Amniotic stem cell (primary cell): Measurements from ENCODE around the gene DLEU7.

Experiments used
- DNase-seq: peaks from one replicate; lab custom pipeline; 2025; lab: John Stamatoyannopoulos, UW

The DLEU7 gene

DNA sequence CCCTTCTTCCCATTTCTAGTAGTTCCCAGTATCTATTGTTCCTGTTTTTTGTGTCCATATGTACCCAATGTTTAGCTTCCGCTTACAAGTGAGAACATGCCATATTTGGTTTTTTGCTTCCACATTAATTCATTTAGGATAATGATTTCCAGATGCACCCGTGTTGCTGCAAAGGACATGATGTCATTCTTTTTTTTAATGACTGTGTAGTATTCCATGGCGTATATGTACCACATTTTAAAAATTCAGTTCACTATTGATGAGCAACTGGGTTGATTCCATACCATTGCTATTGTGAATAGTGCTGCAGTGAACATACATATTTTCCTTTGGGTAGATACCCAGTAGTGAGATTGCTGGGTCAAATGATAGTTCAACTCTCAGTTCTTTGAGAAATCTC is 50.5 kb downstream of the DLEU7 start:
- no peak for DNase-seq

DNA sequence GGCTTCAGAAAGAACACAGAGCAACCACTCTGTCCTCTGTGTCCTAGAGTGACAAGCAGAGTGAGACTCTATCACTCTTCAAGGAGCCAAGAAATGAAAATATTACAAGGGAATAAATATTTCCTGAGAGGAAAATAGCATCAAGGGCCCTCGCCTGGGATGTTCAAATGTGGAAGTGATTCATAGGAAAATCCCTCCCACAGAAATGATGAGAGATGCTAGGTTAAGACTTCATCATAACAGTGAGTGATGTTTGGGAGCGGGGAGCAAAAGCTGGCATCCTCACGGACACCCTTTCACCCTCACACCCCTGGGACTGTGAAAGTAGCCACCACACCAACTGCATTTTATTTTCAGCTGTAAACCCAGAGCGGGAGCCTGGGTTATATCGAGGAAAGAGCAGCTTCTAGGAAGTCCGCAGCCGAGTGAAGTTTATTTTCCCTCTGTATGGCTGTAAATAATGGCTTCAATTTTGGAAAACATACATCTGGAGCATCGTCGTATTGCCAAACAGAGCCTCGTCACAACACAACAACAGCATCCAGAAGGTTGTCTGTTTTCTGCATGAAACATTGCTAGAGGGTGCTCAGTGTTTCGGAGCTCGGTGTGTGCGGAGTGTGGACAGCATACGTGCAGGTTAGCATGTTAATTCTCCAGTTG is 54.8 kb downstream of the DLEU7 start:
- DNase-seq: no peak

DNA sequence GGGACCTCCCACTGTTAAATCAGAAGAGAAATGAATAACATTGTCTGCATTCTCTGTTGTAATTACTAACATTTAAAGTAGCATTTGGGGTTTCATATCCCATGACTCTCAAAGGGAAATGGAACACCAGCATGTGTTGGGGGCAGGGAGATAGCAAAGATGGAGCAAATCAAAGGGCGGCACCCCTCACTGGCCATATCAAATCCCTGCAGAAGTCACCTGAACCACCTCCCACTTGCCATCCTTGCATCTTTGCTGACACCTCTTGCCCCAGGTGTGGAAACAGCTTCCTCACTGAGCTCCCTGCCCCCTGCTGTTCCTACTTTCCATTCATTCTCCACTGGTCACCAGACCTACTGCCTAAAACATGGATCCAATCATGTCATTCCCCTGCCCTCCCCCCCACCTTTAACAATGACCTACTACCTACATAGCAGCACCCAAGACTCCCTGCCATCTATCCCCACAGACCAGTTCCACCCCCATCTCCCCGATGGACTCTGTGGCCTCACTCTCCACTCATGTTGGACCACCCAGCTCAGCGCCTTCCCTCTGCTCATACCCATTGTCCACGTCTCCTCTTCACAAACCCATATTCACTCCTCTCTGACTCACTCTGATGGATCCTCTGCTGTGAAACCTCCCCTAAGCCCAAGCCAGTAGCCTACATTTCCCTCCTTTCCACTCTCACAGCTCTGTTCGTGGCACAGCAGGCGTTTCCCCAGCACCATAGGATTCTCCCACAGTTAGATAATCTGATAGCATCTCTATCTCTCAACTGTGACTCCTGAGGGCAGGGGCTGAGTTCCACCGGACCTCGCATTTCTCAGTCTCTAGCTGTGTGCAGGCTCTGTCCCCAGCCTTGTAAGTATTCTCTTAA is 55.9 kb downstream of the DLEU7 start:
- no peak for DNase-seq

DNA sequence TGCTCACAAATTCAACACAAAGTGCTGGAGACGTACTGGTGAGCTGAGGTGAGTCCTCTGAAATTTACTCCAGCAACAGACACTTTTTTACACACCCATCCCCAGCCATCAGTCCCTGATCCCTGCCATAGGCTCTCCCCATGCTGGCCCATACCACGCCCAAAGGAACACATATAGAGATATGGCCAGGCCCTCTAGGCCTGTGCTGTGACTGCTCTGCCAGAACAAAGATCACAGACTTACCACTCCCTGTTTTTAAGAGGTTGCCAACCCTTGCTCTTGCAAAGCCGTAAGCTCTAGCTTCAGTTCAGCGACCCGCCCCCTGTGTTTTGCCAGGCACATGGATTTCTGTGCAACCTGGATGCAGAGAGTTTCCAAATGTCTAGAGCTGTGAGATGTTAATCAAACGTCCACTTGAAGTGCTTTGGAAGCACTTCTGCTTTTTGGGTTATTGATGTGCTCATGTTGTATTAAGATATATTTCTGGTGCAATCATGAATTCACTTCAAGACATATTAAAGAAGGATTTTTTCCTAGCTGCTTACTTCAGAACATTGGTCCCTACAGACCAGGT is 59.7 kb downstream of the DLEU7 start:
- no peak for DNase-seq

DNA sequence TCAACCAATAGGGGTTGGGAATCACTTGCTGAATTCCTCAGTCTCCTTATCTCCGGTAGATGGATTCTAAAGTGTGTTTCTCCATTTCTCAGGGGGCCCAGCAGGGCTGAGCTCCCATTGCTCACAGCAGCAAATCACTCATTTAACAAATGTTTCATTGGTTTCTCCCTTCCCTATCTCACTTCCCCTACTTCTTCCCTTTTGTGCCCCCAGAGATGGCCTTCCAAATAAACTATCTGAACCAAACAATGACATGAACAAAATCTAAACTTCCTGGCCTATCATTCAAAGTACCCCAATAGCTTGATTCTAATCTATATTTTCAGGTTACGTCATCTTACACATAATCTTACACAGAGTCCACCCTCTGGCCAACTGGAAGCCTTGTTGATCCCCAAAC is 60.4 kb downstream of the DLEU7 start:
- DNase-seq: no peak

DNA sequence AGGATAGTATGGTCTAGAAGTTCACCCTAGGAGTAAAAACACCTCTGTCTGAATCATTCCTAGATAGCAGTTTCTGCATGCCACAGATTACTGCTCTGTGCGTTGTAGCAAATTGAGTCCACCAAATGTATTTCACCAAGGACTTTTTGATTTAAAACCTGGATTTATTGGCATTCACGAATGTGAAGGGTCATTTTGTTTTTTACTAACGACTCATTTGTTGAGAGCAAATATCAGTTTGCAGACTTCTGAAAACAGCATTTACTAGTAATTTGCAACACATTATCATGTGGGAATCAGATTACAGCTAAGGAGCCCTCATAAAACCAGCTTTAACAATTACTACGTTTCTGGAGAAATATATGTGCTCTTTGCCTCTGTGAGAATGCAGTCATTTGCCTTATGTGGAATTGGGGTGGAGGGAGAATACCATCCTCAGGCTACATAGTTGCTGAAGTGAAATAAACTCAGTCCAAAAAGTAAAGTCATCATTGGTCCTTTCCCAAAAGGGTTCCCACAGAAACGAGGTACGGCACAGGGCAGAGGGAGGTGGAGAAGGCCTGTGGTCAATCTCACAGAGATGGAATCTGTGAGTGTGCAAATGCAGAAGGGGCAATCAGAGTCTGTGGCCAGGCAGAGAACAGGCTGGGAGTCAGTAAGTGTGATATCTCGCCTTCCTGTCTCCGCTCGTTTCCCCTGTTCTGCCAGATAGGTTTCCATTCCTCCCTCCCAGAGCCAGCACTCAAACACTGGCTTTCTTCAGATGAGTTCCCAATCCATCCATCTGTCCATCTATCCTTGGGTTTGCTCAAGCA is 63.1 kb downstream of the DLEU7 start:
- no peak for DNase-seq

DNA sequence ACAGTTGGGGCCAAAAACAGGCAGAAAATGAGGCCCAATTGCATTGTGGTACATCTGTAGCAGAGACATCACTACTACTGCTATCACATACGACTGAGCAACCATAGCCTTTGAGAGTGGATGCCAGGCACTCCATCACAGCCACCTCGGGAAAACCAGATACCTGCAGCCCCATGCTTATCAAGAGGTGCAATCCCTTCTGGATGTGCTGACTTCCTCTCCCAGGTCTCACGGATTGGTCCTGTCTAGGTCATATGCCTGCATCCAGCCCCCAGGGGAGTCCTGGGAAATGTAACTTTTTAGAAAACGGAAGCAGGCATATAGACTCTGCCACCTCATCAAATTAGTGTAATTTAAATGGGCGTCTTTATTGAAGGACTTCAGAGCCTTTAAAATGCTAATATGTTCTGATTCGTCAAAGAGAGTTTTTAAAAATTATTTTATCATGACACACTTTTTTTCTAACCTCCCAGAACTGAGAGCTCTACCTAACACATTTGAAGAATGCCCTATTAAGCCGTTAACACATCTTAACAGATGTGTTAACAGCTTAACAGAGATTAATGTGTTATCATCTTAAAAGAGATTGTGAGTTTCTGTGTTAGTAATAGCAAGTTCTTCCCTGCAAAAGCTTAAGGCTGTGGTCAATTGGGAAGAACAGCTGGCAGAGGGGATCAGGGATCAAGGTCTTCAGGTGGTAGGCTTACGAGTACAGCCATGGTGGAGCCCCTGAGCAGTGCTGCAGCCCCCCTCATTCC is 63.9 kb downstream of the DLEU7 start:
- DNase-seq: no peak
